ENCODE results near the gene BRSK2.

DNA sequence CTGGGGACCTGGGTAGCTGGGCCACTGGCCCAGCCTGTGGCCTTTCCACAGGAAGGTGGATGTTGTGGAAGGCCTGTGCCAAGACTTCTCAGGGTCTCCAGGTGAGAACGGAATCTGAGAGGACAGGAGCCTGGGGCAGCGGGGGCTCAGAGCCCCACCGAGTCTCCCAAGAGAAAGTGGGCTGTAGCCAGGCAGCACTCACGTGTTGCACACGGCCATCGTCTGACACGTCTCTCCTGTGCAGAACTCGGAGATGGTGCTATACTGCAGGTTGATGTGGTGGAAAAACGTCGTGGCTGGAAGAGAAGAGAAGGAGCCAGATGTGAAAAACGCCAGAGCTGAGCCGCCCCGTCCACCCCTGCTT, 90.4 kb downstream of the BRSK2 start:
- TF ChIP-seq, protein P1, sequence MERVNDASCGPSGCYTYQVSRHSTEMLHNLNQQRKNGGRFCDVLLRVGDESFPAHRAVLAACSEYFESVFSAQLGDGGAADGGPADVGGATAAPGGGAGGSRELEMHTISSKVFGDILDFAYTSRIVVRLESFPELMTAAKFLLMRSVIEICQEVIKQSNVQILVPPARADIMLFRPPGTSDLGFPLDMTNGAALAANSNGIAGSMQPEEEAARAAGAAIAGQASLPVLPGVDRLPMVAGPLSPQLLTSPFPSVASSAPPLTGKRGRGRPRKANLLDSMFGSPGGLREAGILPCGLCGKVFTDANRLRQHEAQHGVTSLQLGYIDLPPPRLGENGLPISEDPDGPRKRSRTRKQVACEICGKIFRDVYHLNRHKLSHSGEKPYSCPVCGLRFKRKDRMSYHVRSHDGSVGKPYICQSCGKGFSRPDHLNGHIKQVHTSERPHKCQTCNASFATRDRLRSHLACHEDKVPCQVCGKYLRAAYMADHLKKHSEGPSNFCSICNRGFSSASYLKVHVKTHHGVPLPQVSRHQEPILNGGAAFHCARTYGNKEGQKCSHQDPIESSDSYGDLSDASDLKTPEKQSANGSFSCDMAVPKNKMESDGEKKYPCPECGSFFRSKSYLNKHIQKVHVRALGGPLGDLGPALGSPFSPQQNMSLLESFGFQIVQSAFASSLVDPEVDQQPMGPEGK (CRISPR knock-in tag; IDR thresholded peaks at IDR 0.05; ENCODE audit: borderline replicate concordance) = no peak
- TF ChIP-seq, protein P2, sequence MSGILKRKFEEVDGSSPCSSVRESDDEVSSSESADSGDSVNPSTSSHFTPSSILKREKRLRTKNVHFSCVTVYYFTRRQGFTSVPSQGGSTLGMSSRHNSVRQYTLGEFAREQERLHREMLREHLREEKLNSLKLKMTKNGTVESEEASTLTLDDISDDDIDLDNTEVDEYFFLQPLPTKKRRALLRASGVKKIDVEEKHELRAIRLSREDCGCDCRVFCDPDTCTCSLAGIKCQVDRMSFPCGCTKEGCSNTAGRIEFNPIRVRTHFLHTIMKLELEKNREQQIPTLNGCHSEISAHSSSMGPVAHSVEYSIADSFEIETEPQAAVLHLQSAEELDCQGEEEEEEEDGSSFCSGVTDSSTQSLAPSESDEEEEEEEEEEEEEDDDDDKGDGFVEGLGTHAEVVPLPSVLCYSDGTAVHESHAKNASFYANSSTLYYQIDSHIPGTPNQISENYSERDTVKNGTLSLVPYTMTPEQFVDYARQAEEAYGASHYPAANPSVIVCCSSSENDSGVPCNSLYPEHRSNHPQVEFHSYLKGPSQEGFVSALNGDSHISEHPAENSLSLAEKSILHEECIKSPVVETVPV (CRISPR knock-in tag; IDR thresholded peaks at IDR 0.05) = no peak
- no peak for TF ChIP-seq ZNF565 (CRISPR knock-in tag; conservative IDR thresholded peaks at IDR 0.05; ENCODE audit: low read depth)

Data from SK-N-SH treated with all-trans-retinoic acid at 6 μM for 48 hours (cell line).